Hippocampal formation (tissue), 2 donors: ENCODE data around the gene BEX3.
"Not testable (repeated sequence)": the region's sequence is repeated elsewhere in the genome, so short reads cannot be mapped to it uniquely, and the experiment has no call there.

Experiments
- DNase-seq, 2 donors: peaks; one replicate each; lab custom pipeline; 2025; lab: John Stamatoyannopoulos, UW

BEX3 gene

GRCh38 chrX:103376118-103376978, at the start of gene BEX3:
TSS of gene BEX3 (plus strand) at chrX:103376538. CDS start at chrX:103377522, 984 bp downstream.
- peak; percentile 43 to 44 for DNase-seq

- DNase-seq = peak; percentile 58 to 76
These were observed 46.3 kb upstream of the BEX3 start, which contains the start of gene TCEAL7 for GRCh38 chrX:103329991-103330390. TSS of gene TCEAL7 (plus strand) at chrX:103330239. CDS start at chrX:103331404, 1,165 bp downstream.

DNA sequence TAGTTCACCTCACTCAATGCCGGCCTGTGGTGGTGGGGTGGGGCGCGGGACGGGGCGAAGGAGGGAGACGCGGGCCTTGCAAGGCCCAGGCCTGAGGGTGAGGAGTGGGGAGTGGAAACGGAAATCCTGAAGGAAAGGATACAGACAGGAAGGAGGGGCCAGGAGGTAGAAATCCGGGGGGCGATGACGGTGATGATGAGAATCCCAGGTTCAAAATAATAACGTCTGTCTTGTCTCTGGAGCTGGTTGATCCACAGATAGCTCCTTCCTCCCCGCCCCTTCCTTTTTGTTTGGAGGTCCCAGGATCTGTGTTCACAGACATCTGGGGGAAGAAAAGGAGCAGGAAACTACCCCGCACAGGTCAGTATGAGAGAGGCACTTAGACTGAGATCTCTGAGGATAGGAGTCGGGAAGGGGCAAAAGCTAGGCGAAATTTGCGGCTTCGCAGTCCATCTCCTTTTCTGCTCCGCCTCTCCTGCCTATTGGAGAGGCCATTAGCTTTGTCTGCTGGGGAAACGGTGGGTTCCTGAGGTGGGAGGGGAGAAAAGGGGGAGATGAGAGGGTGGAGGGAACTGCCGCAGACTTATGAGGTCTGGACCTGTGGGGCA, 45.6 kb upstream of the BEX3 start:
- peak in 1 of 2 donors; percentile 27 for DNase-seq

DNA sequence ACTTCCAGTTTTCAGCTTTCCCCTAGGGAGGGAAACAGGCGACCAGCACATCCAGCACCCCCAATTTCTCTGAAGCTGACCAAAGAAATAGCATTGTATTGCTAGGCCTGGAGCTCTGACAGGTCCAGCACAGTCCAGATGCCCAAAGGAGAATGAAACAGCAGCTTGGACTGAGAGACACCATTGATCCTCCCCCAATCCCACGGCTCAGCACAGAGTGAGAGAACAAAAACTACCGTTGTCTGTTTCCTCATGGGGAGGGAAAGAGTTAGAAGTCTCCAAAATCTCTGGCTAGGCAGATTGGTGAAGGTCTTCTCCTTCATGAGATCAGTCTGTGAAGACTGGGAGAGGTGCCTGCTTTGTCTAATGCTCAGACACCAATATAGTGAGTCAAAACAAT, 37.7 kb upstream of the BEX3 start:
- peak; percentile 21 to 52 for DNase-seq

DNA sequence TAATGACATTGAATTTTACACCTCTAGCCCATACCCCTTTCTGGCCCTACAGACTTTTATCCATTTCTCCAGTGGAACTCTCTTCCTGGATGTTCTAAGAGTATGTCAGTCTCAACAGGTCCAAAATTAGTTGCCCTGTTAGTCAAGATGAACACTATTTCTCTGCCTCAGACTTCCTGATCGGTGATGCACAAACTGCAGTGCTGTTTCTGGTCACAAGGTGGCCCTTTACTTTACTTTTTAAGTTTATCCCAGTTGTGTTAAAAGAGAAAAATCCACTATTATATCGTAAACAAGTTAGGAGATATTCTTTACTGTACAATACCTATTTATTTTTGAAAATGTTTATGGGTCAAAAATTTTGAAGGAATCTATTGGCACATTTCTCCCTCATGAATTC, 33.2 kb upstream of the BEX3 start:
- peak; percentile 24 to 41 for DNase-seq

DNA sequence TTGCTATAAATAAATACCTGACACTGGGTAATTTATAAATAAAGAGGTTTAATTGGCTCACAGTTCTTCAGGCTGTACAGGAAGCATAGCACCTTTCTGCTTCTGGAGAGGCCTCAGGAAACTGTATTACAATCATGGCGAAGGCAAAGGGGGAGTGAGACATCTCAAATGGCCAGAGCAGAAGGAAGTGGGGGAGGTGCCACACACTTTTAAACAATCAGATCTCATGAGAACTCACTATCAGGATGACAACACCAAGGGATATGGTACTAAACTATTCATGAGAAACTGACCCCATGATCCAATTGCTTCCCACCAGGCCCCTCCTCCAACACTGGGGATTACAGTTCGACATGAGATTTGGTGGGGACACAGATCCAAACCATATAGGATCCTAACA, 31.7 kb upstream of the BEX3 start:
- no peak for DNase-seq

DNA sequence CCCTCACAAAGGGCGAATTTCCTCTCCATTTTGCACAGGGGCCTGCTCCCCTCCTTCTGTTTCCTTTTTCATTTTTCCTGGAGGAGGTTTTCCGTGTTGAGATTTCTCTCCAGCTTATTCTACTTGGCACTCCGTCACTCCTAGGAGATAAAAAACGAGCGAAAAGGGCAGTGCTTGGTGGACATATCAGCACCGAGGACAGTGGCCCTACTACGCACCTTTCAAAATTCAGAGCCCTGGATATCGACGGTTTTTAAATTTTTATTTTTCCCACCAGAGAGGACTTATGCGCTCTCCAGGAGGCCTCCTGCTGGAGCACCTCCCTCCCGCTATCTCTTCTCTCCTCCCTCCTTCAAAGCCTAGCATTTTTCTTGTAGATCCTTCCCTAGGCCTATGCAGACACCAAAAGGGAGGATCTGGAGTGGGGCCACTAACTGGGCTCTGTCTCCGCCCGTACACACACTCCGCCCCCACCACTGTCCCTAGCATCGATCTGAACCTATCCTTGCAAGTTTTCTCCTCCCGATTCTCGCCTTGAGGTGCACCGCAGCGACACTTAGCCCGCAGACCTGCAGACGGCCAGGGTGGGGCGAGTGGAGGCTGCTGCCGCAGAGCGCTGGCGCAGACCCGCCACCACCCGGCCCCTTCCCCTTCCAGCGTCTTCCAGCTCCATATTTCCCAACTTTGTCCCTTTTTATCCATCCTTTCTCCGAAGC, 28.5 kb upstream of the BEX3 start:
- no peak for DNase-seq

- DNase-seq = peak; percentile 10 to 25
These were observed 20.1 kb upstream of the BEX3 start, which contains the start of gene TCEAL9 for GRCh38 chrX:103356130-103356798. TSS of gene TCEAL9 (plus strand) at chrX:103356506. CDS start at chrX:103357685, 1,179 bp downstream.

GRCh38 chrX:103356858-103357257, 19.5 kb upstream of the BEX3 start:
- no peak for DNase-seq

- no peak for DNase-seq
These were observed 18.5 kb upstream of the BEX3 start for GRCh38 chrX:103357871-103358270.

DNA sequence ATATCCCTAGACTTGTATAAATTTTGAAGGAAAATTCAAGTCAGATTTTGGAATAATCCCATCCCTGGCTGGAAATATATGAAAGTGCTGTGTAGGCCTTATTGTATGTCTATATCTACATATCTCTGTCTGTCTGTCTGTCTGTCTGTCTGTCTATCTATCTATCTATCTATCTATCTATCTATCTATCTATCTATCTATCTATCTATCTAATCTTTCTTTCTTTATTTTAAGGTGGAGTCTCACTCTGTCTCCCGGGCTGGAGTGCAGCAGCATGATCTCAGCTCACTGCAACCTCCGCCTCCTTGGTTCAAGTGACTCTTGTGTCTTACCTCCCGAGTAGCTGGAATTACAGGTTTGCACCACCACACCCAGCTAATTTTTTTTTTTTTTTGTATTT, 16.7 kb upstream of the BEX3 start:
- DNase-seq = not testable (repeated sequence)

- DNase-seq = no peak
These were observed 16.2 kb upstream of the BEX3 start for GRCh38 chrX:103360092-103360491.

GRCh38 chrX:103360916-103361315, 15.4 kb upstream of the BEX3 start:
- DNase-seq = no peak

DNA sequence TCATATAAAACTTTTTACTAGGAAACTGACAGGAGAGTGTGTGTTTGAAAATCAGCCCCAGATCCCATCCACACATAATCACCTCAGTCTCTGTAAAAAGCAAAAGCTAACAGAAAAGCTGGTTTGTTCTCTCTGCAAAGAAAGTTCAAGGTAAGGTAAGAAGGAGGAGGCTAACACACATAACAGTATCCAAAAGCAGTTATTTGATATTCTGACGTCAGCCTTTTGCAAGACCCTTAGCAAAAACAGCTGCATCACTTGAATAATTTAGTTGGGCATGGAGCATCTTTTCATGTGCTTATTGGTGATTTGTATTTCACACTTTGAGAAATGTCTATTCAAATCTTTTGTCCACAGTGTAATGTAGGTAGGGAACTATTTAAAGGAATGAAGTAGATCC, 14.5 kb upstream of the BEX3 start:
- DNase-seq = no peak

DNA sequence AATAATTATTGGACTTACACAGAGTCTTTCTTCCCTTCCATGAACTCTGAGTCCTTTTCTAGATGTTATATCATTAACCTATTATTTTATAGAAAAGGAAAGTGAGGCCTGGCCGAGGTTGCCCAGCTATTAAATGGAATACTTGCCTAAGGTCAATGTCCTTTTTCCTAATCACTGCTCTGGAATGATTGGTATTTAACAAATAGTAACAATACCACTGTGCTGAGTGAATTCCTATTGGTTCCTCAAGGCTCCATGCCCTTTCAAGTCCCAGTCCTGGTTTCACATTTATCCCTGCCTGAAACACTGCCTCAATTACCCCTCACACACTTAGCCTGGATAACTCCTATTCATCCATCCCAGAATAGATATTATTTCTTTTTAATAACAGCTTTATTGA, 13.9 kb upstream of the BEX3 start:
- DNase-seq = no peak

DNA sequence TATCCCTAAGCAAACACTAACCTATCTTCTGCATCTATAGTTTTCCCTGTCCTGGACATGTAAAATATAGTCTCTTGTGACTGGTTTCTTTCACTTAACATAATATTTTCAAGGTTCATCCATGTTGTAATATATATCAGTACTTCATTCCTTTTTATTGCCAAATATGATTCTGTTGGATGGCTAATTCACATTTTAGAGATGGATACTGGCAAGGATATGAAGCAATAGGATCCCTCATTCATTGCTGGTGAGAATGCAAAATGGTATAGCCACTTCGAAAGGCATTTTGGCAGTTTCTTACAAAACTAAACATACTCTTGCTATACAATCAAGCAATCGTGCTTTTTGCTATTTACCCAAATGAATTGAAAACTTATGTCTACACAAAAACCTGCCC, 13.3 kb upstream of the BEX3 start:
- no peak for DNase-seq

DNA sequence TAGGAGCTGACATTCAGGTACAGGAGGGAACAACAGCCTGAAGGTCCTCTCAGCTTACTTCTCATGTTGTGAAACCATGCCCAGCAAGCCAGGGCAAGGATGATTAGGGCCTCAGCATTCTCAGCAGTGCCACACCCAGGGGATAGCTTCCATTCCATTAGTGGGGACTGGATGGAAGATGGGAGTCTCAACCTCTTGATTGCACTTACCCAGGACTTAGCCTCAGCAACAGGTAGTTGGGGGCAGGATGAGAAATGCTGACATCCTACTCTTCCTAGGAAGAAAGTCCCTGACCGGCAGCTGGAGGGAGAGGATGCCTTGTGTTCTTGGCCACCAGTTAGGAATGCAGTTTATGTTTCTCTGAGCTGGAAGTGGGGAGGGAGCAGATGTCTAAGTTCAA, 8.8 kb upstream of the BEX3 start:
- no peak for DNase-seq

- no peak for DNase-seq
These were observed 6.9 kb upstream of the BEX3 start for GRCh38 chrX:103369479-103369878.

GRCh38 chrX:103372886-103373285, 3.5 kb upstream of the BEX3 start:
- DNase-seq = no peak

DNA sequence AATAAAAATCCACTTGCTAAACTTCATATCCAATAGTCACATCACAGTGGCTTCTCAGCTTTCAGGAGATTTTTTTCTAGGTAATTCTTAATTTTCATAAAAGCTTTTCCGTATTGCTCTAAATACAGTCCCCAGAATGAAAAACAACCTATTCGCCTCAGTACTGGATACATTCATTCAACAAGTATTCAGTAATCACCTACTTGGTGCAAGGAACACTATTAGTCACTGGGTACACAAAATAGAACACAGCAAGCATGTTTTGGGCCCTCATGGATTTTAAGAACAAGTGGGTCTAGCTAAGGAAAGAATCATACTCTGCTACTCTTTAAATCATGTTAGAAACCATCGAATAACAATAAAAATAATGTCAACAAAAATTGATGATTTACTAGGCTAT, 2.8 kb upstream of the BEX3 start:
- DNase-seq = no peak

DNA sequence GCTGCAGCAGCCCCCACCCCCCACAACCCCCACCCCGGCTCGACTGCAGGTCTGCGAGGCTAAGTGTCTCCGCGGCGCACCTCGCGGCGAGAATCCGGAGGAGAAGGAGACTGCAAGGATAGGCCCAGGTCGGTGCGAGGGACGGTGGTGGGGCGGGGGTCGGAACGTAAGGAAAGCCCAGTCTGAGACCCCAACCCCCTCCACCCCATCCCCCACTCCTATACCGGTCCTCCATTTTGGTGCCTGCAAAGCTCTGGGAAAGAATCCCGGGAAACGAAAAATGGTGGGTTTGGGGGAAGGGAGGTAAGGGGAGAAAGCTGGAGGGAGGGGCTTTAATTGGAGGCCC, 614 bp downstream of the BEX3 start:
- peak in 1 of 2 donors; percentile 12 for DNase-seq

DNA sequence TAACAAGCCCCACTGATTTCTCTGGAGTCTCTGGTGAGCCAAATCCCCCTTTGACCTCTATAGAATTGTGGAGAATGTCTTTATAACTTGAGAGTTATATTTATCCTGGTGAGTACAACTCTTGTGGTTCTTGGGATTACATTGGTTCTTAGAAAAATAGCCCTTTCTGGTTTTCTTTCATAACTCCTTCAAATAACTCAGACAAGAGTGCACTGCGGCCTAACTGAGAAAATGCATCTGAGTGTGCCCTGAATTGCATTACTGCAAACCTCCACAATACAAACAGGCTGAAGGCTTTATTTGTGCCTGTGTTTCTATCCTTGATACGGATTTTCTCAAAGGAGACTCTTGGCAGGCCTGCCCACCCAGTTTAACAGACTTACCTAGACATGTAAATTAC, 2.7 kb downstream of the BEX3 start:
- no peak for DNase-seq
